GM23338 (cell line): Measurements from ENCODE around the gene POU3F2.

Source experiments
- CTCF ChIP-seq, 2 experiments: fragments of 200-600 bp in 1 of 2; sonication (generic) in 1 of 2; conservative IDR thresholded peaks; 2 replicates each; pipeline versions ENCODE4 v1.5.1 to v1.6.1; 2016 to 2017; ENCODE audit warnings: antibody characterized with exemption in 2 of 2, low read depth in 2 of 2, mild to moderate bottlenecking in 2 of 2, moderate library complexity in 1 of 2
- EZH2 ChIP-seq: fragments of 200-600 bp; sonication (generic); IDR thresholded peaks from one replicate; pipeline ENCODE4 v1.8.0; 2017; ENCODE audit warnings: antibody characterized with exemption, mild to moderate bottlenecking, low read depth; ENCODE audit not compliant: unreplicated experiment
- NANOG ChIP-seq: IDR thresholded peaks from 2 replicates; pipeline ENCODE4 v1.6.1; 2016; ENCODE audit warnings: antibody characterized with exemption, borderline replicate concordance
- POLR2AphosphoS5 ChIP-seq: IDR thresholded peaks from 2 replicates; pipeline ENCODE4 v1.6.1; 2016; ENCODE audit warnings: antibody characterized with exemption, low read depth
- TF ChIP-seq, protein P1 (sequence below): IDR thresholded peaks from one replicate; pipeline ENCODE4 v1.6.1; 2018; ENCODE audit warnings: antibody characterized with exemption; ENCODE audit not compliant: unreplicated experiment

GRCh38 chr6:98838032-98838431 lies 3.7 kb downstream of the POU3F2 start:
- TF ChIP-seq NANOG (no peak), CTCF (conservative IDR thresholded peaks at IDR 0.05; ENCODE audit: low read depth in 2 of 2) (no peak), POLR2AphosphoS5 (no peak), EZH2 (peak; percentile 22)
- TF ChIP-seq, protein P1, sequence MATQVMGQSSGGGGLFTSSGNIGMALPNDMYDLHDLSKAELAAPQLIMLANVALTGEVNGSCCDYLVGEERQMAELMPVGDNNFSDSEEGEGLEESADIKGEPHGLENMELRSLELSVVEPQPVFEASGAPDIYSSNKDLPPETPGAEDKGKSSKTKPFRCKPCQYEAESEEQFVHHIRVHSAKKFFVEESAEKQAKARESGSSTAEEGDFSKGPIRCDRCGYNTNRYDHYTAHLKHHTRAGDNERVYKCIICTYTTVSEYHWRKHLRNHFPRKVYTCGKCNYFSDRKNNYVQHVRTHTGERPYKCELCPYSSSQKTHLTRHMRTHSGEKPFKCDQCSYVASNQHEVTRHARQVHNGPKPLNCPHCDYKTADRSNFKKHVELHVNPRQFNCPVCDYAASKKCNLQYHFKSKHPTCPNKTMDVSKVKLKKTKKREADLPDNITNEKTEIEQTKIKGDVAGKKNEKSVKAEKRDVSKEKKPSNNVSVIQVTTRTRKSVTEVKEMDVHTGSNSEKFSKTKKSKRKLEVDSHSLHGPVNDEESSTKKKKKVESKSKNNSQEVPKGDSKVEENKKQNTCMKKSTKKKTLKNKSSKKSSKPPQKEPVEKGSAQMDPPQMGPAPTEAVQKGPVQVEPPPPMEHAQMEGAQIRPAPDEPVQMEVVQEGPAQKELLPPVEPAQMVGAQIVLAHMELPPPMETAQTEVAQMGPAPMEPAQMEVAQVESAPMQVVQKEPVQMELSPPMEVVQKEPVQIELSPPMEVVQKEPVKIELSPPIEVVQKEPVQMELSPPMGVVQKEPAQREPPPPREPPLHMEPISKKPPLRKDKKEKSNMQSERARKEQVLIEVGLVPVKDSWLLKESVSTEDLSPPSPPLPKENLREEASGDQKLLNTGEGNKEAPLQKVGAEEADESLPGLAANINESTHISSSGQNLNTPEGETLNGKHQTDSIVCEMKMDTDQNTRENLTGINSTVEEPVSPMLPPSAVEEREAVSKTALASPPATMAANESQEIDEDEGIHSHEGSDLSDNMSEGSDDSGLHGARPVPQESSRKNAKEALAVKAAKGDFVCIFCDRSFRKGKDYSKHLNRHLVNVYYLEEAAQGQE = no peak
